Measurements from ENCODE around the gene ZNF865. TPM values are rescaled to one million over a fixed set of nuclear protein-coding genes. Genes with fewer than 3 reads are reported as not detected.

Gene ZNF865
- polyA plus RNA-seq, 1 donor (not counting 4 experiments of a cell fraction or from before 2014, with no cell fraction given): 1.1 TPM

GRCh38 chr19:55611983-55612645 lies 6.7 kb downstream of the ZNF865 start:
- TF ChIP-seq EZH2 (IDR thresholded peaks at IDR 0.05; ENCODE audit: low read length) (no peak), CTCF (optimal IDR thresholded peaks at IDR 0.05 in 1 of 3, IDR thresholded peaks at IDR 0.05 in 1 of 3, conservative IDR thresholded peaks at IDR 0.05 in 1 of 3; ENCODE audit: extremely low read depth in 1 of 3, insufficient read depth in 2 of 3, low read length in 3 of 3) (no peak)
- Histone ChIP-seq H3K9ac (ENCODE audit: control insufficient read depth, extremely low read depth, insufficient read depth, low read length) (no peak overlapping the region), H3K4me3 (ENCODE audit: control insufficient read depth in 2 of 3, extremely low read depth in 1 of 3, insufficient read depth in 2 of 3, low read depth in 1 of 3, low read length in 3 of 3) (no peak overlapping the region), H3K4me2 (ENCODE audit: control insufficient read depth, extremely low read depth, insufficient read depth, low read depth, low read length) (no peak overlapping the region), H2AFZ (ENCODE audit: control insufficient read depth, low read length) (no peak overlapping the region), H3K9me3 (ENCODE audit: control insufficient read depth, low read depth, low read length) (no peaks in the 10 kb centered on the region), H3K4me1 (ENCODE audit: control insufficient read depth, extremely low read depth, insufficient read depth, low read length) (no peaks in the 10 kb centered on the region), H3K9me1 (ENCODE audit: control insufficient read depth, extremely low read depth, insufficient read depth, low read length) (no peaks in the 10 kb centered on the region), H3K36me3 (ENCODE audit: control insufficient read depth in 2 of 2, extremely low read depth in 1 of 2, insufficient read depth in 2 of 2, low read length in 2 of 2) (peaks cover 5 to 16% of the 10 kb centered on the region in 2 experiments), H3K27ac (ENCODE audit: control insufficient read depth, insufficient read depth, low read length) (no peak overlapping the region), H3K27me3 (ENCODE audit: control insufficient read depth, extremely low read depth, insufficient read depth, low read length) (no peaks in the 10 kb centered on the region), H3K79me2 (ENCODE audit: control insufficient read depth, insufficient read depth, low read length) (peaks cover 47% of the 10 kb centered on the region), H4K20me1 (ENCODE audit: control insufficient read depth, extremely low read depth, insufficient read depth, low read length) (no peaks in the 10 kb centered on the region)
- DNase-seq (ENCODE audit: low read depth, low spot score): no peak
- dilution Hi-C loops (cut with MboI; ENCODE audit: extremely low pct_ligation_motif_present, low sequenced_read_pairs): no loop called here
- FAIRE-seq: no peak

GRCh38 chr19:55613396-55613795 lies 7.9 kb downstream of the ZNF865 start:
- H3K27me3 ChIP-seq (ENCODE audit: control insufficient read depth, extremely low read depth, insufficient read depth, low read length): no peaks in the 10 kb centered on the region
- peaks cover 37% of the 10 kb centered on the region for H3K79me2 ChIP-seq (ENCODE audit: control insufficient read depth, insufficient read depth, low read length)
- no peaks in the 10 kb centered on the region for H3K9me3 ChIP-seq (ENCODE audit: control insufficient read depth, low read depth, low read length)
- H2AFZ ChIP-seq (ENCODE audit: control insufficient read depth, low read length): no peak overlapping the region
- H3K27ac ChIP-seq (ENCODE audit: control insufficient read depth, insufficient read depth, low read length): no peak overlapping the region
- dilution Hi-C loops (cut with MboI; ENCODE audit: extremely low pct_ligation_motif_present, low sequenced_read_pairs): no loop called here
- no peak for FAIRE-seq
- H3K4me3 ChIP-seq (ENCODE audit: control insufficient read depth in 2 of 3, extremely low read depth in 1 of 3, insufficient read depth in 2 of 3, low read depth in 1 of 3, low read length in 3 of 3): no peak overlapping the region
- H4K20me1 ChIP-seq (ENCODE audit: control insufficient read depth, extremely low read depth, insufficient read depth, low read length): no peaks in the 10 kb centered on the region
- TF ChIP-seq EZH2 (IDR thresholded peaks at IDR 0.05; ENCODE audit: low read length): no peak
- no peak for TF ChIP-seq CTCF (optimal IDR thresholded peaks at IDR 0.05 in 1 of 3, IDR thresholded peaks at IDR 0.05 in 1 of 3, conservative IDR thresholded peaks at IDR 0.05 in 1 of 3; ENCODE audit: extremely low read depth in 1 of 3, insufficient read depth in 2 of 3, low read length in 3 of 3)
- H3K36me3 ChIP-seq (ENCODE audit: control insufficient read depth in 2 of 2, extremely low read depth in 1 of 2, insufficient read depth in 2 of 2, low read length in 2 of 2): peaks cover 9 to 15% of the 10 kb centered on the region in 2 experiments
- H3K4me2 ChIP-seq (ENCODE audit: control insufficient read depth, extremely low read depth, insufficient read depth, low read depth, low read length): no peak overlapping the region
- DNase-seq (ENCODE audit: low read depth, low spot score): no peak
- H3K4me1 ChIP-seq (ENCODE audit: control insufficient read depth, extremely low read depth, insufficient read depth, low read length): no peaks in the 10 kb centered on the region
- H3K9me1 ChIP-seq (ENCODE audit: control insufficient read depth, extremely low read depth, insufficient read depth, low read length): no peaks in the 10 kb centered on the region
- H3K9ac ChIP-seq (ENCODE audit: control insufficient read depth, extremely low read depth, insufficient read depth, low read length): no peak overlapping the region
